HG03469 (cell line): ENCODE measurements around the gene DPYSL5.

ENCODE experiments used
- ATAC-seq: cut with Tn5 transposase; IDR thresholded peaks from one replicate; pipeline ENCODE4 v1.9.1; 2021; ENCODE audit warnings: mild to moderate bottlenecking, moderate library complexity, moderate number of reproducible peaks; ENCODE audit not compliant: unreplicated experiment

The DPYSL5 gene

GRCh38 chr2:26985807-26986206, 137.9 kb downstream of the DPYSL5 start:
- ATAC-seq = no peak

- no peak for ATAC-seq
Measured at GRCh38 chr2:26986576-26986975, 138.6 kb downstream of the DPYSL5 start.

- ATAC-seq = no peak
Measured at GRCh38 chr2:26988058-26988860, 140.3 kb downstream of the DPYSL5 start.

GRCh38 chr2:26989156-26989555, 141.2 kb downstream of the DPYSL5 start:
- no peak for ATAC-seq

- no peak for ATAC-seq
Measured at GRCh38 chr2:26991717-26992116, 143.8 kb downstream of the DPYSL5 start.

- ATAC-seq = no peak
Measured at GRCh38 chr2:26993768-26994167, 145.8 kb downstream of the DPYSL5 start.

GRCh38 chr2:26994983-26995382, 147.1 kb downstream of the DPYSL5 start:
- no peak for ATAC-seq

GRCh38 chr2:26997394-26997793, 149.5 kb downstream of the DPYSL5 start:
- ATAC-seq = no peak

GRCh38 chr2:26998323-26998722, 150.4 kb downstream of the DPYSL5 start:
- ATAC-seq = no peak
